ENCODE data around the gene SLC22A12.

DNA sequence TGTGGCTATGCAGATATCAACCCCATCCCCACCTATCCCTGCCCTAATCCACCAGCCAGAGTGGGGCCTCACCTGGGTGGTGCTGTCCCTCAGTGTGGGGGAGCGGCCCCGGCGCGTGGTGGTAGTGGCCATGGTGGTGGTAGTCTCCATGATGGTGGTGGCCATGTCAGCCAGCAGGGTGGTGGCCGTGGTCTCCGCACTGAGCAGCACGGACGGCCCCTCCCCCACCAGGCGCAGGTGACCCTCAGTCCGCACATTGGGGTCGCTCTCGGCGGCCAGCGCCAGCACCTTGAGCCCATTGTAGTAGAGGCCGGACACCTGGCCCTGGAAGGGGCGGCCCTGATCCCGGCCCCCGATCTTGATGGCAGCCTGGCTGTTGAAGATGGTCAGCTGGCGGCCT is 31.7 kb downstream of the SLC22A12 start:
- TF ChIP-seq, protein P1, sequence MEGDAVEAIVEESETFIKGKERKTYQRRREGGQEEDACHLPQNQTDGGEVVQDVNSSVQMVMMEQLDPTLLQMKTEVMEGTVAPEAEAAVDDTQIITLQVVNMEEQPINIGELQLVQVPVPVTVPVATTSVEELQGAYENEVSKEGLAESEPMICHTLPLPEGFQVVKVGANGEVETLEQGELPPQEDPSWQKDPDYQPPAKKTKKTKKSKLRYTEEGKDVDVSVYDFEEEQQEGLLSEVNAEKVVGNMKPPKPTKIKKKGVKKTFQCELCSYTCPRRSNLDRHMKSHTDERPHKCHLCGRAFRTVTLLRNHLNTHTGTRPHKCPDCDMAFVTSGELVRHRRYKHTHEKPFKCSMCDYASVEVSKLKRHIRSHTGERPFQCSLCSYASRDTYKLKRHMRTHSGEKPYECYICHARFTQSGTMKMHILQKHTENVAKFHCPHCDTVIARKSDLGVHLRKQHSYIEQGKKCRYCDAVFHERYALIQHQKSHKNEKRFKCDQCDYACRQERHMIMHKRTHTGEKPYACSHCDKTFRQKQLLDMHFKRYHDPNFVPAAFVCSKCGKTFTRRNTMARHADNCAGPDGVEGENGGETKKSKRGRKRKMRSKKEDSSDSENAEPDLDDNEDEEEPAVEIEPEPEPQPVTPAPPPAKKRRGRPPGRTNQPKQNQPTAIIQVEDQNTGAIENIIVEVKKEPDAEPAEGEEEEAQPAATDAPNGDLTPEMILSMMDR (IDR thresholded peaks at IDR 0.05; ENCODE audit: extremely low read depth in 1 of 2, insufficient read depth in 1 of 2, low read depth in 1 of 2, low read length in 2 of 2), result no peak
- TF ChIP-seq POLR2A (IDR thresholded peaks at IDR 0.05; ENCODE audit: low read depth, low read length), result no peak
- TF ChIP-seq EZH2 (IDR thresholded peaks at IDR 0.05; ENCODE audit: borderline replicate concordance, low read depth, low read length, severe bottlenecking), result no peak
- no peak for TF ChIP-seq POLR2AphosphoS5 (IDR thresholded peaks at IDR 0.05; ENCODE audit: insufficient read depth, low read depth, low read length)
- no peak for TF ChIP-seq GATA2 (IDR thresholded peaks at IDR 0.05; ENCODE audit: insufficient read depth, insufficient read length, low read depth, low read length)
